HG03575 (cell line): ENCODE measurements around the gene SLC41A3.
"Not testable (repeated sequence)": the region's sequence is repeated elsewhere in the genome, so short reads cannot be mapped to it uniquely, and the experiment has no call there.

ENCODE experiments used
- ATAC-seq: cut with Tn5 transposase; IDR thresholded peaks from one replicate; pipeline ENCODE4 v1.9.1; 2021; ENCODE audit not compliant: unreplicated experiment, insufficient number of reproducible peaks, low FRiP score; ENCODE audit errors: extremely low read depth

SLC41A3 gene

DNA sequence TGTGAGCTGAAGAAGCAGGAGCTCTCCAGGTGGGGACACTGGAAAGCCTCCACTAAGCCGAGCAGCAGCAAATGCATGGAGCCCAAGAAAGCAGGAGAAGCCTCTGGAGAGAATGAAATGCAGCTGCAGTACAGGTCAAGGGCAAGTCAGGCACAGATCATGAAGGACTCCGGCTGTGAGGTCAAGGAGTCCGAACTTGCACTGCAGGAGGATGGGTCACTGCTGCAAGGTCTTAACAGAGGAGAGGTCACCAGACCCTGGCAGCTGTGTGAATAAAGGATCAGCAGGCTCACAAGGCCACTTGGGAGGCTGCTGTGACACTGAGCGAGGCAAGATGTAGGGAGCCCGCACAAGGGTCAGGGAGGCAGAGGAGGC, 24.7 kb upstream of the SLC41A3 start:
- ATAC-seq: no peak

DNA sequence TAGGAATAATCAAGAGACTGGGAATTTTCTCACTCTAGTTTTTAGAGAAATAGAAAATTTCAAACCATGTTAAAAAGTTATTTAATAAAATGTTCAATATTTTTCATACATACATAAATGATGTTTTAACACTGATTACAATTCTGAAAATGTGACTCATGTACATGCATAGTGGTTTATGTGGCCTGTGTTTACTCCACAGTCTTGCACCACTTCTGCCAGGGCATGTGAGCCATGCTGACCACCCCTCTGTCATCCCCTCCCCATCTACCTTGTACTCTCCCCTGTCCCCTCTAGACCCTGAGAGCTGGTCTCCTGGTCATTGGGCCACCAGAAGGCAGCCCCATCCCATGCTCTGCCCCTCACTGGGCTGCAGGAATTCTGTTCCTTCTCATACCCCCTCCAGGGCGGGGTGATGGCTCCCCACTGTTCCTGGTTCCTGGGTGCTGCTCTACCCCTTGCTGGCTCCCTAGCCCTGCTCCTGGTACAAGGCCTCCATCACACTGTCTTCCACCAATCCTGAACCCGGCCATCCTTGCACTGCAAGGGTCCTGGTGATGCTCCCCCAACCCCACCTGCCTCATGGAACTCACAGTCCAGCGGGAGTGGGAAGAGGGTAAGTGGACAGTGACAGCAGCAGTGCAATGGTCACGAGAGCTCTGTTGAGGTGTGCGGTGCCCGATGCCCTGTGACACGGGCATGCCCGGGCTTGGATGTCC, 24.2 kb upstream of the SLC41A3 start:
- no peak for ATAC-seq

DNA sequence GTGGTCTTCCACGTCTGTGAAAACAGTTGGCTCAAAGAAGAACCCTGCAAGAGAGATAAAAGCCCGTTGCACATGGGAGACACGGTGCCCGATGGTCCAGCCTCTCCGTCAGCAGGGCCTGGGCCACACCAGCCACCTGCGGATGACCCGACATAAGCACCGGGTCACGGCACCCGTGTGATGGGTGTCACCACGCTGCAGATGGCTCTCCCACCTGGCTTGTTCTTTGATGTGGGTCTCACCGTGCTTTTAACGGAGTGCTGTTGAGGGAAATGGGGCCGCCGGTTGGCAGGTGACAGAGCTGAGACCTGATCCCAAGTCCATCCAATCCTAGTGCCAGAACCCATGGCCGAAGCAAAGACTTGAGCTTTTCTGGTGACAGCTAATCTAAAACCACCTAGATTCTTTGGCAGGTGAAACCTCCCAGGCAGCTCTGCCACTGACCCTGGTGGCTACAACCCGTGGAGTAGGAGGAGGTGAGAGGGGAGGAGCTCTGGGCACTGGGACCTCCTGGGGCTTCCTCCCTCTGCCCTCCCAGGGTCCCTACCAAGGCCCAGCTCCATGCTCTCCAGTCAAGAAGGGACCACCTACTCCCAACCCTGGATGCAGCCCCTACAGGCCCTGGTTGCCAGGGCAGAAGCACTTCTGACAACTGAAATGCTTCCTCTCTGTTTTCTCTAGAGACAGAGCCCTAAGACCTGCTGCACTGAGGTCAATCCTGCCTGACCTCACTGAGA, 23.4 kb upstream of the SLC41A3 start:
- ATAC-seq: no peak

DNA sequence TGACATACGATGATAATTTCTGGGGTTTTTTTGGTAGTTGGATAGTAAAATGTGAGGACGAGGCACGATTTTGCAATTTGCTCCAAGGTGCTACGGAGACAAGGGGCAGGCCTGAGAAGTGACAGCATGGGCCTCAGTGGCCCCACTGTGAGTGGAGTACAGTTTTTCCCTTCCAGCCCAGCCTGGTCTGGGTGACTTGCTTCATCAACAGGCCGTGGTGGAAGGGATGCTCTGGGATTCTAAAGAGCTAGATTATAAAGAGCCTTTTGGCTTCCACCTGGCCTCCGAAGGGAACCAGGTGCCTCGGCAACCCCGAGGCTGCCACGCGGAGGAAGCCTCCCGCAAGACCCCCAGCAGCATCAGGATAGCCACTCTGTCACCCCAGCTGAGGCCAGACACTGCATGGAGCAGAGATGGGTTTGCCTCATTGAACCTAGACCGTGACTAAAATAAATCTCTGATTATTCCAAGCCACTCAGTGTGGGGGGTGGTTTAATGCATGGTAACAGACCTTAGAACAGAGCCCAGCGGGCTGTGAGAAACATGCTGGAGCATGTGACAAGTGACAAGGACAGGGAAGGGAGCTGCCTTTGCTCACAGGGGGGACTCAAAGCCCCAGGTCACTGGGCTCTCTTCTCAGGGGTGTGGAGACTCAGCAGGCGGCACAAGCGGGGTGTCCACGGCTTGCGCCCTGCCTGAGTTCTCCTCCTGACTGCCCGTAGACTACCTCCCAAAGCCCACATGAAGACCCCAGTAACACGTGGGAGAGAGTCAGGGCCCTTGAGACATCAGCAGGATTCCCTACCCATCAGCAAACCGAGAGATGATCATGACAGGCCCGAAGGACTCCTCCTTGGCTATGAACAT, 22.6 kb upstream of the SLC41A3 start:
- no peak for ATAC-seq

DNA sequence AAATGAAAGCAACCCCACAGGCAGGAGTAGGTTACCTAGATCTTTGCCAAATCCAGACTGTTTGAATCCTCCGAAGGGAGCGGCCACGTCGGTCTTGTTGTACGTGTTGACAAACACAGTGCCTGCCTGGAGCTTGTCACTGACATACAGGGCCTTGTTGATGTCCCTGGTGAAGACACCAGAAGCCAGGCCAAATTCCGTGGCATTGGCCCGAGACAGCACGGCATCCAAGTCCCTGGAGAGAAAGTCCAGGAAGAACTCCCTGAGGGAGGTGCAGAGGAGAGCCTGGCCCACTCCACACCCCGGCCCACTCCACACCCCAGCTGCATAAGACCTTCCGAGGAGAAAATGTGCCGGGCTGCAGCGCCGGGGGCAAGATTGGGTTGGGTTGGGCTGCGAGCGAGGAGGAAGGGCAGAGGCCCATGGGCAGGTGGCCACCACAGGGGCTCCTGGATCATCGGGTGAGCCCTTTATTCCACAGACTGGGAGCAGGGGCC, 21.8 kb upstream of the SLC41A3 start:
- no peak for ATAC-seq

DNA sequence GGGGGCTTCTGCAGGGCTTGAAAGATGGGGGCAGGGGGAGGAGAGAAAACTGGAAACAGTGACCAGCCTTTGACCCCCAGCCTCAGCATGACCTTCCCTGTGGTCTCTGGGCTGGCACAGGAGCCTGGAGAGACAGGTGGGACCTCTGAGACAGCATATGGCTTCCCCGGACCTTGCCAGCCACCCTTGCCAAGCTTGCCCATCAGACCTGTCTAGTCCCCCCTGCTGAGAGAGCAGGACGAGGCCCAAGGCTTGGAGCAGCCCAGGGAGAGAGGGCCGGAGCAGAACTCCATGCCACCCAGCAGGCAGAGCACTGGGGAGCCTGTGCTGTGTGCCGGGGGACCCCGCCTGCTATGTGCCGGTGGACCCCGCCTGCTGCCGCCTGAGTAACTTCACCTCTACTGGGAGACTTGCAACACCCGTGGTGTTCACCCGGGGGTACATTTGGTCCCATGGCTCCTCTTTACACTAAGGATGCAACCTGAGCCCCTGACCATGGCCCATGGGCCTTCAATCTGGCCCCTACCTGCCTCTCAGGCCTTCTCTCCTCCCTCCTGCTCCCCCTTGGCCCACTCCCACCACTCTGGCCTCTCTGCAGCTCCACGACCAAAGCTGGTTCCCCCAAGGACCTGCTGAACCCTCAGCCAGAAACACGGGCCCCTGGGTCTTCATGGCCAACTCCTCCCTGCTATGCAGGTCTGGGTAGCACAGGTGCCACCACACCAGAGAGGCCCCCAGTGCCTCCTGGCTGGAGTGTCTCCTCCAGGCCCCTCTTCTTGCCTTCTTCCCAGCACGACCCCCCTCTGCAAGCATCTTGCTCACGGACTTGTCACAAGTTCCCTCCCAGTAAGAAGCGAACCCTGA, 21.1 kb upstream of the SLC41A3 start:
- ATAC-seq: no peak

DNA sequence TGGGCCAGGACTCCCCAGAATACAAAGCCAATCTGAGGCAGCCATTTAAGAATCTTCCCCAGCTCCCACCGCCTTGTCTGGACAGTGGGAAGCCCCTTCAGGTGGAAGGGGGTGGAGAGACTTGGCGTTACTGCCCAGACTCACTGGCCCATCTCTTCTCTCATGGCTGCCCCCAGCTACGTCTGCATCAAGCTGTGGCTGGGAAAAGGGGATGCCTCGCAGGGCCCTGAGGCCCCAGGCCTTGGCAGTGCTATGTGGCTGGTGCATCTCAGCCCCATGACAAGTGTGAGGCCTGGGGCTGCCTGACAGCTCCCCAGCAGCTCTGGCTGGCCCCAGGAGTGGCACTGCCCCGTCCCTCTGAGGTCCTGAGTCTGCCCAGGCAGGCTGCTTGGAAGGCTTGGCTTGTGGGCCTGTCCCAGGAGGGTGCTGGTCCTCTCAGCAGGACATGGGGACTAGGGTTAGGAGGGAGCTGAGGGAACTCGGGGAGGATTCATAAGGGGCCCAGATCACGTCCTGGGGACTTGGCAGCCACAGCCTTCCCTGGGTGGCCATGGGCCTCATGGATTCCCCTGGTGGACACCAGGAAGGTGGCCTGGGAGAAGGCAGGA, 20.2 kb upstream of the SLC41A3 start:
- no peak for ATAC-seq

DNA sequence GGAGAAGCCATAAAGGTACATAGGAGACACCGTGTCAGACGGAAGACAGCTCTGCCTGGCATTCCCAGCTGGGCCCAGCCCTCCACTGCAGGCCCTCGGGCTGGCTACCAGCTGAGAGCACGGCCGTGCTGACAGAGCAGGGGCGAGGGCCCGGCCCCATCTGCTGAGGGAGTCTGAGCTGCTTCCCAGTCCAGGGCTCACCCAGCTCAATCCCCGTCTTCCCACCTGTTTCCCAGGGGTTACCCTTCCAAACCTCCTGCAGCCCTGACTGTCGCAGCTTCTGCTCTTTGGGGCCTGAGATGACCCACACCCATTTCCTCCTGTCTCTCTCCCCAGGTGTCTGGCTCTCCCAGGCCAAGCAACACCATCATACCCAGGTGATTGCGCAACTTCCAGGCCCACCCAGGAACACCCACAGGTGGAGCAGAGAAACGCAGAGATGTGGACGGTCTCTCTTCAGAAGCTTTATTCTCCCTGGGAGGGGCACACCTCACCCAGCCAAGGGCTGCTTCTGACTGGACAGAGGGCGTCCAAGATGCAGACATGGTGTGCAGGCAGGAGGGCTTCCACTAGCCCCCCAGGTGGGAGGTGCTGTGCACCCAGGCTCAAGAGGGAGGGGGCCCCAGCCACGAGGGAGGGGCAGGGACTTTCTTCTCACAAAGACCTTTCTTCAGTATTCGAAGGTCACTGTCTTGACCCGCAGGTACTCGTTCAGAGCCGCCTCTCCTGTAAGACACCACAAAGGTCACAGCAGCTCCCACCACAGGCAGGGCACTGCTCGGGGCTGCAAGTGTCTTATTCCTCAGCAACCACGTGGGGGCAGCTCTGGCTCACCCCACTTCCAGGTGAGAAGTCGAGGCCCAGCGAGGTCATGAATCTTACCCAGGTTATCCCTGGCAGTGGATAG, 19.4 kb upstream of the SLC41A3 start:
- no peak for ATAC-seq

DNA sequence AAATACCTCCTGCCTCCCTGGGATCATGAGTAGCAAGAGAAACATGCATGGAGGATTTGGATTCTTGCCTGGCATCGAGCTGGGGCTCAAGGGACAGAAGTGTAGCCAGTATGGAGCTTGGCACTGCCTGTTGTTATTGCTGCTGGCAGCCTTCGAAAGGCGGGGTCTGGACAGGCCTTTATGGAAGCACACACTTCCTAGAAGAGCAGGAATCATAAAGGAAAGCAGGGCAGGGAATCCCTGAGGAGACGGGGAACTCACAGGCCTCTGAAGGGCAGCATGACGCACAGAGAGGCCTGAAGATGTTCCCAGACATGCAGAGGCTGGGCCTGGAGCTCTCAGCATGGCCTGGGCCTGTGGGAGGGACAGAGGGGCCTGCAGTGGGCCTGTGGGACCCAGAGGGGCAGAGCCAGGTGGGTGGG, 18.6 kb upstream of the SLC41A3 start:
- no peak for ATAC-seq

DNA sequence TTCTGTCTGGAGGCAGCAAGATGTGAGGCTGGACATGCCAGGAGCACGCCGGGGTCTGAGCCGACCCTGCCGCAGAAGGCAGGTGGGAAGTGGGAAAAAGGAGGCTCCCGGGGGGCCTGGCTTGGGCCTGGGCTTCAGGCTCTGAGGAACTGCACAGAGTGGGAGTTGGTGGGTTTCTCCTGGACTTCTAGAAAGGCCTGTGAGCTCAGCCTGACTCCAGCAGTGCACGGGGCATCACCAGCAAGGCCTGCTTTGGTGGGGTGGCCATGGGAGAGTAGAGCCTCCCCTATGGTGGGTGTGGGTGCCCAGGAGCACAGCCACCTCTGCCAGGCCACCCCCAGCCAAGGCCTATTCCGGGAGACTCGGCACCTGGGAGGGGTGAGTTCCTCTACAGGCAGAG, 18.1 kb upstream of the SLC41A3 start:
- ATAC-seq: no peak

DNA sequence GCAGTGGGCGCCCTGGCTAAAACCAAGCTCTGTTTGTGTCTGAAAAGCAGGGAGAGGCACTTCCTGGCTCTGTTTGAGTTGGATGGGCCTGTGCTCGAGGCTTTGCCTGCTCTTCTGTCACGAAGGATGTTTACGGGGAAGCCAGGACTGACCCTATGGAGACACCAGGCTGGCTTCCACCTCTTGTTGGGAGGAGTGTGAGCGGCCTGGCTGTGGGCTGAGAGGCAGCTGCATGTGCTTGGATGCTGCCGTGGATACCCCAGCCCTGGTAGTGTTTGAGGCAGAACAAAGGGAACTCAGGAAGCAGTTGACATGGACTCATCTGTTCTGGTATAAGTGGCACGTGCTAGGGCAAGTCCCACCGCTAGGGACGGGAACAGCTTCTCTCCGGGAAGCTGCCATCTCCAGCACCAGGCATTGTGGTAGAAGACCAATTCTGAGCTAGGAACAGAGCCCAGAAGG, 17.6 kb upstream of the SLC41A3 start:
- no peak for ATAC-seq

DNA sequence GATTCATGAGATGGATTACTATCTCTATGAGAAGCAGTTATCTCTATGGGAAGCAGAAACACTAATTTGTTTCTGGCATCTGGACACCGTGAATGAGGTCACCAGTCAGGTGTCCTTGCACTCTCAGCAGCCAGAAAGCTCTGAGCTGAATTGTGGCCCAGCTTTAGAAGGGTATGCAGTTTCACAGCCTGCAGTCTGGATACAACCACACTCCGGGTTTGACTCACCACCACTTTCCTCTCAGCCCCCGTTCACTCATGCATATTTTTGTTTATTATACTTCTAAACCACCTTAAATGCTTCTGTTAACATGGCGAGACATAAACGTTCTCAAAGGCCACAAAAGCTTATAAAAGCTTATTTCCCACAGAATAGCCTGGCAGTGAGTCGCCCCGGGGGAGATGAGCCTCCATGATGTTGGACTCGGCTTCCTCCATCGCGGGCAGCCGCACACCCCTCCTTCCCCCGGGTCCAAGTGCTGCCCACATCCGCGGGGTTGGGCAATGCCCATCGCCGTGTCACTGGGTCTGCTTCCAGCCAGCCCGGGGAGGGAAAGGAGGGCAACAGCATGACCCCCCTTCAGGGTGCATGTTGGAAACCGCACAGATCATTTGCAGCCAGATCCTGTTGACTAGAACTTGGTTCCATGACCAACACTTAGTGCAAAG, 16.8 kb upstream of the SLC41A3 start:
- no peak for ATAC-seq

DNA sequence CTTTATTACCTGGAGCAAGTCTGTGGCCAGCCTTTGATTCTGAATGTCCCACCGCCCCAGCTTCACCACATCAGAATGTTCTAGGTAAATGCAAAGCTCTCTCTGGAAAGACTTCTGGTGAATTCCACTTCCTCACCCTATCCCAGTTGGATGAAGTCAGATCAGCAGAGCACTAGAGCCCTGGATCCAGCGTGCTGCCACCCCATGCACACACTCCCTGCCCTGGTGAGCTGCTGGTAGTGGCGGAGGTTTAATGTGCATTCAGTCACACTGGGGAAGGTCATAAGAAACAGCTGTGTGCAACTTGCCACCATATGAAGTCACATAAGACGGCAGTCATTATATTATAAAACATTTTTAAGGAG, 16.3 kb upstream of the SLC41A3 start:
- ATAC-seq: no peak

DNA sequence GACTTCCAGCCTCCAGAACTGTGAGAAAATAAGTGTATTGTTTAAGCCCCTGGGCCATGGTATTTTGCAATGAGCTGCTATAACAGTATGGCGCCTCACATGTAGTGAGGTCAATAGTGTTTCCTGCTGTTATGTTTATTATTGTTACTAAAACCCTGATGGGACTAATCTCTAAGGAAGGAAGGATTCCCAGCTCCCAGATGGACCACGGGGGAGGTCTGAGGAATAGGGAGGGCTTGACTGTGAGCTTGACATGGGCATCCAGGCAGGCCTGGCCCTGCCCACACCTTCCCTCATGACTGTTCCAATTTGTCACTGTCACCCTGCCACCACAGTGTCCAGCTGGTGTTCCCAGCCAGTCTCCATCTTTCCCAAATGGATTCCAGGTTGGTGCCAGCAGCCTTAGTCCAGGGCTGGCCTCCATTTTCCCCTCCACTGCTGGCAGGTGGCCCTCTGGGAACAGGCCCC, 14.5 kb upstream of the SLC41A3 start:
- ATAC-seq: no peak

DNA sequence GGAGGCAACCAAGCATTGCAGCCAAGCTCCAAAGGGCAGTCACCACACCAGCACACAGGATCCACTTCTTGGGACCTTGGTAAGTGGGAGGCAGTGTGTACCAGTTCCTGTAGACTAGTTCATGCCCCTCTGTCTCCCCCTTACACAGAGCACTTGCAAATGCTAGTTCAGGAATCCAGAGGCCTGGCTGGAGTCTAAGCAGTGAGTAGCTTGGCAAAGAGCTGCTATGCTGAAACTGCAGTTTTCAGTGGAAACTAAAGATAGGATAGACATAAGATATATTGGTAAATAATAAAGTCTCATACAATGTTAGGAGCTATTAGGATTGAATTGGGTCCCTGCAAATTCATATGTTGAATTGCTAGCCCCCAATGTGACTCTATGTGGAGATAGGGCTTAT, 13.9 kb upstream of the SLC41A3 start:
- no peak for ATAC-seq

DNA sequence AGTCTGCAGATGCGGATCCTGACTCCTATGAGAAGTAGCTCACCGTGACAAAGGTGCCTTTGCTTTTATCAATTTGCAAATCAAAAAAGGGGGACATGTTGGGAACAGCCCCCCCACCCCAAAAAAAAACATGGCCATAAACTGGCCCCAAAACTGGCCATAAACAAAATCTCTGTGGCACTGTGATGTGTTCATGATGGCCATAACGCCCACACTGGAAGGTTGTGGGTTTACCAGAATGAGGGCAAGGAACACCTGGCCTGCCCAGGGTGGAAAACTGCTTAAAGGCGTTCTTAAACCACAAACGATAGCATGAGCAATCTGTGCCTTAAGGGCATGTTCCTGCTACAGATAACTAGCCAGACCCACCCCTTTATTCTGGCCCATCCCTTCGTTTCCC, 12.3 kb upstream of the SLC41A3 start:
- not testable (repeated sequence) for ATAC-seq

DNA sequence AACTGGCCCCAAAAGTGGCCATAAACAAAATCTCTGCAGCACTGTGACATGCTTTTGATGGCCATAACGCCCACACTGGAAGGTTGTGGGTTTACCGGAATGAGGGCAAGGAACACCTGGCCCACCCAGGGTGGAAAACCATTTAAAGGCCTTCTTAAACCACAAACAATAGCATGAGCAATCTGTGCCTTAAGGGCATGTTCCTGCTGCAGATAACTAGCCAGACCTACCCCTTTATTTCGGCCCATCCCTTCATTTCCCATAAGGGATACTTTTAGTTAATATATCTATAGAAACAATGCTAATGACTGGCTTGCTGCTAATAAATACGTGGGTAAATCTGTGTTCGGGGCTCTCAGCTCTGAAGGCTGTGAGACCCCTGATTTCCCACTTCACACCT, 8.2 kb upstream of the SLC41A3 start:
- not testable (repeated sequence) for ATAC-seq
